Endothelial cell of umbilical vein (primary cell): ENCODE results near the gene TXNL4B. TPM values are rescaled to one million over a fixed set of nuclear protein-coding genes. Genes with fewer than 3 reads are reported as not detected.

Experiments used
- BruUV-seq: library from RNA; stranded (reverse); fragments of 400-500 nt; replicated peaks from 2 replicates; lab custom pipeline; 2021; lab: Mats Ljungman, UMichigan
- CTCF ChIA-PET: fragments of 300-600, 350-600 bp; sonication (Branson Sonifier 250); formaldehyde crosslinking; loops from one replicate; lab custom pipeline; 2021; ENCODE audit warnings: antibody characterized with exemption, inconsistent platforms; lab: Charles Lee
- POLR2A ChIA-PET: fragments of 300-600, 350-600 bp; sonication (Branson Sonifier 250); formaldehyde crosslinking; loops from one replicate; lab custom pipeline; 2021; ENCODE audit warnings: antibody characterized with exemption, inconsistent platforms; lab: Charles Lee
- DNase-seq: peaks from one replicate; pipeline ENCODE4 v3.0.0-alpha.2; 2011; ENCODE audit warnings: low read depth, low spot score
- FAIRE-seq: peaks from 2 replicates; lab custom pipeline; 2011; peaks lifted over from hg19 to GRCh38; lab: Jason Lieb, UNC
- H2AFZ ChIP-seq: 2 replicates; pipeline ENCODE4 v1.6.0; 2012; ENCODE audit warnings: low read depth, low read length, control low read depth, inconsistent platforms
- H3K27ac ChIP-seq: 2 replicates; pipeline ENCODE4 v1.5.1; 2011; ENCODE audit warnings: low read depth, mild to moderate bottlenecking, control low read depth, low read length, moderate library complexity; ENCODE audit not compliant: insufficient read depth
- H3K27me3 ChIP-seq, 2 experiments: 2 replicates each; pipeline versions ENCODE4 v1.6.0 to v1.6.1; 2011; ENCODE audit warnings: low read length in 2 of 2, mixed read lengths in 1 of 2; ENCODE audit not compliant: control insufficient read depth in 2 of 2, insufficient read depth in 2 of 2
- H3K36me3 ChIP-seq, 2 experiments: 2 replicates in 1 of 2; 3 replicates in 1 of 2; pipeline ENCODE4 v1.5.1; 2011; ENCODE audit warnings: low read length in 2 of 2, mild to moderate bottlenecking in 1 of 2, moderate library complexity in 1 of 2; ENCODE audit not compliant: control insufficient read depth in 2 of 2, insufficient read depth in 2 of 2; ENCODE audit errors: extremely low read depth in 1 of 2
- H3K4me1 ChIP-seq: 3 replicates; pipeline ENCODE4 v1.5.1; 2011; ENCODE audit warnings: mild to moderate bottlenecking, low read length; ENCODE audit not compliant: control insufficient read depth, insufficient read depth; ENCODE audit errors: extremely low read depth
- H3K4me2 ChIP-seq: 2 replicates; pipeline ENCODE4 v1.6.1; 2011; ENCODE audit warnings: low read length, control low read depth, mixed read lengths; ENCODE audit not compliant: insufficient read depth
- H3K4me3 ChIP-seq, 3 experiments: fragments of 200-600 bp in 1 of 3; sonication (generic), shearing (Covaris generic) in 1 of 3; replicated peaks in 1 of 3; 2 replicates each; pipeline ENCODE4 v1.5.1; 2011 to 2016; ENCODE audit warnings: control low read depth in 3 of 3, low read length in 3 of 3, mild to moderate bottlenecking in 2 of 3, inconsistent platforms in 1 of 3, low read depth in 1 of 3, moderate library complexity in 1 of 3; ENCODE audit not compliant: insufficient read depth in 1 of 3
- H3K79me2 ChIP-seq: 2 replicates; pipeline ENCODE4 v1.6.0; 2012; ENCODE audit warnings: low read length, inconsistent platforms; ENCODE audit not compliant: control insufficient read depth, insufficient read depth
- H3K9ac ChIP-seq: replicated peaks from 2 replicates; pipeline ENCODE3; 2011; ENCODE audit warnings: low read length, control low read depth; ENCODE audit not compliant: insufficient read depth; ENCODE audit errors: extremely low read depth
- H3K9me1 ChIP-seq: replicated peaks from 3 replicates; pipeline ENCODE4 v1.6.0; 2011; ENCODE audit warnings: mild to moderate bottlenecking, low read length; ENCODE audit not compliant: control insufficient read depth, insufficient read depth; ENCODE audit errors: extremely low read depth
- H3K9me3 ChIP-seq: replicated peaks from 2 replicates; pipeline ENCODE4 v1.5.1; 2012; ENCODE audit warnings: low read length, inconsistent platforms; ENCODE audit not compliant: control insufficient read depth, insufficient read depth
- H4K20me1 ChIP-seq: replicated peaks from 2 replicates; pipeline ENCODE3; 2011; ENCODE audit warnings: mild to moderate bottlenecking, low read length; ENCODE audit not compliant: control insufficient read depth, insufficient read depth; ENCODE audit errors: extremely low read depth
- CTCF ChIP-seq, 2 donors: IDR thresholded peaks; 1 replicate in 1 of 2; 2 replicates in 1 of 2; pipeline ENCODE4 v1.5.1; 2011; ENCODE audit warnings: low read length in 2 of 2, mild to moderate bottlenecking in 2 of 2, moderate library complexity in 2 of 2, control low read depth in 1 of 2, inconsistent platforms in 1 of 2, low read depth in 1 of 2; ENCODE audit not compliant: insufficient read depth in 1 of 2; ENCODE audit errors: extremely low read depth in 1 of 2
- EZH2 ChIP-seq: IDR thresholded peaks from 2 replicates; pipeline ENCODE4 v1.6.1; 2012; ENCODE audit warnings: borderline replicate concordance, low read depth, mild to moderate bottlenecking, moderate library complexity, low read length, inconsistent platforms; ENCODE audit not compliant: severe bottlenecking
- FOS ChIP-seq: IDR thresholded peaks from 2 replicates; pipeline ENCODE4 v1.6.1; 2011; ENCODE audit warnings: mild to moderate bottlenecking, low read length, moderate library complexity, borderline replicate concordance; ENCODE audit not compliant: insufficient read depth
- GATA2 ChIP-seq: IDR thresholded peaks from 2 replicates; pipeline ENCODE4 v1.7.0; 2011; ENCODE audit warnings: low read depth, mild to moderate bottlenecking, moderate library complexity, mixed read lengths, low read length; ENCODE audit not compliant: insufficient read length, insufficient read depth
- JUN ChIP-seq: IDR thresholded peaks from 2 replicates; pipeline ENCODE4 v1.6.1; 2011; ENCODE audit warnings: borderline replicate concordance, low read depth; ENCODE audit not compliant: insufficient read length, insufficient read depth
- MAX ChIP-seq: IDR thresholded peaks from 2 replicates; pipeline ENCODE4 v1.6.1; 2011; ENCODE audit not compliant: insufficient read depth, insufficient read length
- MYC ChIP-seq: IDR thresholded peaks from one replicate; pipeline ENCODE4 v1.6.1; 2011; ENCODE audit warnings: mild to moderate bottlenecking, low read depth, low read length
- POLR2A ChIP-seq: IDR thresholded peaks from 2 replicates; pipeline ENCODE4 v1.6.1; 2012; ENCODE audit warnings: low read depth, mild to moderate bottlenecking, control low read depth, low read length
- dilution Hi-C: fragments of 300-500 bp; cut with MboI; formaldehyde crosslinking; loops from one replicate; pipeline ENCODE4 v1.15.0; 2019; ENCODE audit warnings: low sequenced_read_pairs; ENCODE audit not compliant: extremely low pct_ligation_motif_present
- intact Hi-C: fragments of 100-400 bp; cut with micrococcal nuclease; formaldehyde crosslinking; loops from one replicate; pipeline ENCODE4 v1.10.0; 2022
- polyA plus RNA-seq, 4 experiments: library from polyadenylated mRNA; depleted of rRNA in 3 of 4; stranded (reverse) in 3 of 4; unstranded in 1 of 4; fragments of >200 nt; gene quantifications; 2 replicates each; pipeline versions ENCODE4 v1.2.1 to v1.2.3, GENCODE V29; 2011 to 2012; ENCODE audit warnings: missing spikeins in 1 of 4
- total RNA-seq: library from RNA; stranded (reverse); gene quantifications from 2 replicates; pipeline ENCODE4 v1.2.3, GENCODE V29; 2021

TXNL4B gene
- total and polyA plus RNA-seq, 2 donors (not counting 3 experiments of a cell fraction or from before 2014, with no cell fraction given), result 10.0 to 12.7 TPM

- Histone ChIP-seq H3K4me2 (no peak overlapping the region), H3K79me2 (no peaks in the 10 kb centered on the region), H3K9me3 (no peaks in the 10 kb centered on the region), H3K36me3 (no peaks in the 10 kb centered on the region), H3K4me1 (no peaks in the 10 kb centered on the region), H3K4me3 (no peak overlapping the region), H3K27ac (no peak overlapping the region), H3K9ac (no peak overlapping the region), H4K20me1 (no peaks in the 10 kb centered on the region), H3K27me3 (no peaks in the 10 kb centered on the region), H2AFZ (no peak overlapping the region), H3K9me1 (no peaks in the 10 kb centered on the region)
- BruUV-seq, result no TSS peak
- FAIRE-seq (no peak), DNase-seq (no peak)
- intact Hi-C loops (no loop called here), dilution Hi-C loops (no loop called here)
- TF ChIP-seq POLR2A, result no peak
- no peak for TF ChIP-seq MAX
- TF ChIP-seq MYC, result no peak
- TF ChIP-seq CTCF (IDR thresholded peaks at IDR 0.05; ENCODE audit: extremely low read depth in 1 of 2, insufficient read depth in 1 of 2, low read depth in 1 of 2, low read length in 2 of 2), result no peak
- no peak for TF ChIP-seq EZH2
- TF ChIP-seq FOS, result no peak
- TF ChIP-seq GATA2, result no peak
- ChIA-PET CTCF (no interaction called here), POLR2A (no interaction called here)
Measured at GRCh38 chr16:72044296-72044695, 49.1 kb downstream of the TXNL4B start.

GRCh38 chr16:72043539-72043938 lies 49.9 kb downstream of the TXNL4B start:
- no peak overlapping the region for H3K9ac ChIP-seq
- H3K4me3 ChIP-seq, result no peak overlapping the region
- H2AFZ ChIP-seq, result no peak overlapping the region
- no peak overlapping the region for H3K27ac ChIP-seq
- dilution Hi-C loops, result no loop called here
- H3K9me3 ChIP-seq, result no peaks in the 10 kb centered on the region
- no TSS peak for BruUV-seq
- no peaks in the 10 kb centered on the region for H3K36me3 ChIP-seq
- POLR2A ChIA-PET, result no interaction called here
- no peaks in the 10 kb centered on the region for H3K79me2 ChIP-seq
- H3K4me1 ChIP-seq, result no peaks in the 10 kb centered on the region
- DNase-seq, result no peak
- no peak for FAIRE-seq
- CTCF ChIA-PET, result no interaction called here
- H3K9me1 ChIP-seq, result no peaks in the 10 kb centered on the region
- TF ChIP-seq JUN (no peak), GATA2 (no peak)
- no peaks in the 10 kb centered on the region for H4K20me1 ChIP-seq
- intact Hi-C loops, result no loop called here
- no peaks in the 10 kb centered on the region for H3K27me3 ChIP-seq
- no peak overlapping the region for H3K4me2 ChIP-seq
